Endothelial cell (in vitro differentiated cells): ENCODE measurements around the gene ZFAND3. TPM values are rescaled to one million over a fixed set of nuclear protein-coding genes. Genes with fewer than 3 reads are reported as not detected.

Experiments used
- DNase-seq: peaks from one replicate; pipeline ENCODE4 v3.0.0; 2021; ENCODE audit warnings: low spot score
- H3K27ac Mint-ChIP-seq: one replicate; pipeline ENCODE4 v1.8.0; 2021; ENCODE audit warnings: mixed read lengths, inconsistent platforms; ENCODE audit not compliant: unreplicated experiment
- H3K27me3 Mint-ChIP-seq: one replicate; pipeline ENCODE4 v1.8.0; 2021; ENCODE audit warnings: mild to moderate bottlenecking, moderate library complexity, mixed read lengths, inconsistent platforms; ENCODE audit not compliant: unreplicated experiment
- H3K36me3 Mint-ChIP-seq: one replicate; pipeline ENCODE4 v1.8.0; 2021; ENCODE audit warnings: mild to moderate bottlenecking, low read depth, mixed read lengths, inconsistent platforms; ENCODE audit not compliant: unreplicated experiment
- H3K4me1 Mint-ChIP-seq: one replicate; pipeline ENCODE4 v1.8.0; 2021; ENCODE audit warnings: mild to moderate bottlenecking, mixed read lengths, inconsistent platforms; ENCODE audit not compliant: unreplicated experiment
- H3K4me3 Mint-ChIP-seq: one replicate; pipeline ENCODE4 v1.8.0; 2021; ENCODE audit warnings: mild to moderate bottlenecking, mixed read lengths, inconsistent platforms; ENCODE audit not compliant: unreplicated experiment
- H3K9me3 Mint-ChIP-seq: one replicate; pipeline ENCODE4 v1.8.0; 2021; ENCODE audit warnings: mixed read lengths, inconsistent platforms; ENCODE audit not compliant: unreplicated experiment
- total RNA-seq: library from RNA; stranded (reverse); fragmentation: NEBNext Ultra II Directional; extraction: Animal tissue kit (Norgen Biotek cat#: 25700); gene quantifications from one replicate; pipeline ENCODE4 v1.2.1, GENCODE V29; 2021; ENCODE audit not compliant: unreplicated experiment
- TF ChIP-seq, protein P1 (sequence below): fragments of 200-600 bp; sonication (generic); IDR thresholded peaks from one replicate; pipeline ENCODE4 v1.5.0; 2021; ENCODE audit warnings: antibody characterized with exemption; ENCODE audit not compliant: unreplicated experiment

ZFAND3 gene
- total RNA-seq, 1 donor from 2014 or later: 96.3 TPM

DNA sequence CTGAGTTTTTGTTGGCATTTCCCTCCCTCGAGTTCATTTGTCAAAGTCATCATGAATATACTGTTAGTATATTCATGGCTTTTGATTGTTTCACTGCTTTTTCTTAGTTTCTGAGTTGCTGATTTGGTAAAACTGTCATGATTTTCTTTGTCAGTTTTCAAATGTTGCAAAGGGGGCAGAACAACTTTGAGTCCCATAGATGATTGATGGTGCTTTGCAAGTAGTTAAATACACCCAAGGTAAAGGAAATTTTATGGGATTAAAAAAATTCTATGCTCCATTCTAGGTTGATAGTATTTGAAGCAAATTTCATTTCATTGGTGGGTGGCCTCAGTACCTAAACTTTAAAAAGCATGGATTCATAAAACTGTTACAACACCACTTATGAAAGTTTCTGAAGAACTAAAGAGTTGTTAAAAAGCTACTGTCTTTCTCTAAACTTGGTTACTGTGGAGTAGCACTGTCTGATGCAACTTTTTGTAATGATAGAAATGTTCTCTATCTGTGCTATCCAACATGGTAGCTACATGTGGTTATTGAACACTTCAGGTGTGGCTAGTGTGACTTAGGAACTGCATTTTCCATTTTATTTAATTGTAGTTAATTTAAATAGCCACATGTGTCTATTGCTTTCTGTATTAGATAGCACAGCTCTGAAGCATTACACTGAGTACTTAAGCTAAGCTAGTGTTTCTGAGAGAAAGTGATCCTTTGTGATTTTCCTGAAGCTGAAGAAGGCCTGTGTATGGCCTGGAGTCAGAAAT, 153.6 kb downstream of the ZFAND3 start:
- DNase-seq: no peak
- H3K4me1 Mint-ChIP-seq: peaks cover 7% of the 10 kb centered on the region
- H3K4me3 Mint-ChIP-seq: no peak overlapping the region
- no peaks in the 10 kb centered on the region for H3K9me3 Mint-ChIP-seq
- no peak overlapping the region for H3K27ac Mint-ChIP-seq
- TF ChIP-seq, protein P1, sequence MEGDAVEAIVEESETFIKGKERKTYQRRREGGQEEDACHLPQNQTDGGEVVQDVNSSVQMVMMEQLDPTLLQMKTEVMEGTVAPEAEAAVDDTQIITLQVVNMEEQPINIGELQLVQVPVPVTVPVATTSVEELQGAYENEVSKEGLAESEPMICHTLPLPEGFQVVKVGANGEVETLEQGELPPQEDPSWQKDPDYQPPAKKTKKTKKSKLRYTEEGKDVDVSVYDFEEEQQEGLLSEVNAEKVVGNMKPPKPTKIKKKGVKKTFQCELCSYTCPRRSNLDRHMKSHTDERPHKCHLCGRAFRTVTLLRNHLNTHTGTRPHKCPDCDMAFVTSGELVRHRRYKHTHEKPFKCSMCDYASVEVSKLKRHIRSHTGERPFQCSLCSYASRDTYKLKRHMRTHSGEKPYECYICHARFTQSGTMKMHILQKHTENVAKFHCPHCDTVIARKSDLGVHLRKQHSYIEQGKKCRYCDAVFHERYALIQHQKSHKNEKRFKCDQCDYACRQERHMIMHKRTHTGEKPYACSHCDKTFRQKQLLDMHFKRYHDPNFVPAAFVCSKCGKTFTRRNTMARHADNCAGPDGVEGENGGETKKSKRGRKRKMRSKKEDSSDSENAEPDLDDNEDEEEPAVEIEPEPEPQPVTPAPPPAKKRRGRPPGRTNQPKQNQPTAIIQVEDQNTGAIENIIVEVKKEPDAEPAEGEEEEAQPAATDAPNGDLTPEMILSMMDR: no peak
- H3K36me3 Mint-ChIP-seq: peaks cover 3% of the 10 kb centered on the region
- peaks cover 1% of the 10 kb centered on the region for H3K27me3 Mint-ChIP-seq

DNA sequence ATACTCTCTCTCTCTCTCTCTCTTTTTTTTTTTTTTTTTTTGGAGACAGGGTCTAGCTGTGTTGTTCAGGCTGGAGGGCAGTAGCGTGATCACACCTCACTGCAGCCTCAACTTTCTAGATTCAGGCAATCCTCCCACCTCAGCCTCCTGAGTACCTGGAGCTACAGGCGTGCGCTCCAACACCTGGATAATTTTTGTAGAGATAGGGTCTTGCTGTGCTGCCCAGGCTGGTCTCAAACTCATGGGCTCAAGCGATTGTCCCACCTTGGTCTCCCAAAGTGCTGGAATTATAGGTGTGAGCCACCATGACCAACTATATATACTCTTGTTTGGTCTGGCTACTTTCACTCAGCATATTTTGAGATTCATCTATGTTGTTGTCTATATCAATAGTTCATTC, 154.9 kb downstream of the ZFAND3 start:
- Mint-ChIP-seq H3K27me3 (no peaks in the 10 kb centered on the region), H3K4me3 (no peak overlapping the region), H3K4me1 (peaks cover 3% of the 10 kb centered on the region), H3K9me3 (no peaks in the 10 kb centered on the region), H3K27ac (no peak overlapping the region), H3K36me3 (peaks cover 3% of the 10 kb centered on the region)
- no peak for DNase-seq
- TF ChIP-seq, protein P1: no peak

GRCh38 chr6:37974943-37975342, 155.4 kb downstream of the ZFAND3 start:
- Mint-ChIP-seq H3K36me3 (peaks cover 3% of the 10 kb centered on the region), H3K27me3 (no peaks in the 10 kb centered on the region), H3K4me1 (peaks cover 4% of the 10 kb centered on the region), H3K9me3 (no peaks in the 10 kb centered on the region), H3K27ac (no peak overlapping the region), H3K4me3 (no peak overlapping the region)
- no peak for DNase-seq
- TF ChIP-seq, protein P1: no peak

GRCh38 chr6:37977715-37978114, 158.2 kb downstream of the ZFAND3 start:
- DNase-seq: no peak
- TF ChIP-seq, protein P1: no peak
- Mint-ChIP-seq H3K9me3 (no peaks in the 10 kb centered on the region), H3K27me3 (no peaks in the 10 kb centered on the region), H3K4me3 (no peak overlapping the region), H3K36me3 (peaks cover 3% of the 10 kb centered on the region), H3K27ac (no peak overlapping the region), H3K4me1 (peaks cover 18% of the 10 kb centered on the region)

DNA sequence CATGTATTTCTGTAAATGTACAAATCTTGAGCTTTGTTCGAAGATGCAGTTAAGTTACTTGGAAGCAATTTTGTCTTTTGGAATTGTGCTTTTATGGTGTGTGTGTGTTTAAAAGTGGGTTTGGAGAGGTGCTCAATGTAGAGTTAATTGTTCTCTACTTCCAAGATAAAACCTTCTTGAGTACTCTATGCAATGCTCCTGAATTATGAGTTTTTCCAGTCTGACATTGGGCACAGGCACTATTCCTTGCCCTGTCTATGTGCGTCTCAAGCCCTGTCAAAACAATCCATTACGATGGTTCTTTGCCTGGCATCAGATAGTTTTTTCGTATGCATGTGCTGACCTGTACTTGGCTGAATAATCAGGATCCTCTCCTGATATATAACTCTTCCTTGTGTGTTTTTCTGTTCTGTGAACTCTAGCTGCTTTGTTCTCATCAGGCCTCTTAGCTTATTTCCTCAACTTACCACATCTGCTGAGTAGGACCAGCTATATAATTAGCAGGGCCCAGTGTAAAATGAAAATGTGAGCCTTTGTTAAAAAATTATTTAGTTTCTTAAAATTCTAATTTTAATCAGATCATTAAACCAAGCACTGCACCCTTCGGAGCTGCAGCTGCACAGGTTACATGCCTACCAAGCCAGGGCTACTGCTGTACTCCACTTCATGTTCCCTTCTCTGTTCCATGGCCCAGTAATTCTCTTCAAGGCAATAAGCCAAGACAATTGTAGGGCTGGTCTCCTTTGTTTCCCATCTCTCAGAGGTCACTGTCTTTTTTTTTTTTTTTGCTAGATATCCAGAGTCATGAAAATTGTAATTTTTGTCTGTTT, 160.1 kb downstream of the ZFAND3 start:
- H3K9me3 Mint-ChIP-seq: no peaks in the 10 kb centered on the region
- H3K27ac Mint-ChIP-seq: peak overlapping the region; percentile 36
- no peak overlapping the region for H3K4me3 Mint-ChIP-seq
- H3K4me1 Mint-ChIP-seq: peaks cover 18% of the 10 kb centered on the region
- no peaks in the 10 kb centered on the region for H3K36me3 Mint-ChIP-seq
- DNase-seq: no peak
- TF ChIP-seq, protein P1: no peak
- no peaks in the 10 kb centered on the region for H3K27me3 Mint-ChIP-seq
